ENCODE measurements around the gene POU3F1.

DNA sequence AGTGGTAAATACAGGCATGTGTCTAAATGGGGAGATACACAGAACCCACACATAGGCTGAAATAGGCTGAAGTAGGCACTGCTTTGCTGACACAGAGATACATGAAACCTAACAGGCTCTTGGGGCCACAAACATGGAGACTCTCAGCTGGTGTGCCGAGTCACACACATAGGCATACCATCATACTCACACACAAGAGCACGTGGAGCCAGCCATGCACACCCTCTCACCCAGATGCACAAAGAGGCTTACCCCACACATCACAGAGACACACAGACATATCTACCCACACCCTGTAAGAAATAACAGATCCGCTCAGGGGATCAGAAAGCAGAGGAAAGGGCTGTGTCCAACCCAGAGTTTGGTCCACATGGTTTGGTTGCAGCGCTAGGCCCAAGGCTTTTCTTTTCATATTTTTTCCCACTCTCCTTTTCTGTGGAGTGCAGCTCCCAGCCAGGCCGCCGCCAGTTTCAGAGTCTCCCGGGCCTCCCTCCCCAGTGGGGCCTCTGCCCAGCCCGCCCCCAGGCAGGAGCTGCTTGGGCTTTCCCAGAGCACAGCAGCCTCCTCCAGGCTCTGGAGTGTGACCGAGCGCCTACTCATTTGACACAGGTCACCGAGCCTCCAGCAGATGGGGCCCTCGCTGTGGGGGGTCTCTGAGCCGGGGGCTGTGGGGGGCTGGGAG is 3.9 kb upstream of the POU3F1 start:
- no peak for TF ChIP-seq CTCF (IDR thresholded peaks at IDR 0.05)
- no peak for TF ChIP-seq POLR2A (IDR thresholded peaks at IDR 0.05)

All from Peyer's patch (tissue), 4 donors.